Measurements from ENCODE around the gene CCDC85B. TPM values are rescaled to one million over a fixed set of nuclear protein-coding genes. Genes with fewer than 3 reads are reported as not detected.

The CCDC85B gene
- total and polyA plus RNA-seq, 2 of the 13 experiments (the other 11 are each of a cell fraction or from before 2014, with no cell fraction given) = 8.2 to 19.5 TPM

DNA sequence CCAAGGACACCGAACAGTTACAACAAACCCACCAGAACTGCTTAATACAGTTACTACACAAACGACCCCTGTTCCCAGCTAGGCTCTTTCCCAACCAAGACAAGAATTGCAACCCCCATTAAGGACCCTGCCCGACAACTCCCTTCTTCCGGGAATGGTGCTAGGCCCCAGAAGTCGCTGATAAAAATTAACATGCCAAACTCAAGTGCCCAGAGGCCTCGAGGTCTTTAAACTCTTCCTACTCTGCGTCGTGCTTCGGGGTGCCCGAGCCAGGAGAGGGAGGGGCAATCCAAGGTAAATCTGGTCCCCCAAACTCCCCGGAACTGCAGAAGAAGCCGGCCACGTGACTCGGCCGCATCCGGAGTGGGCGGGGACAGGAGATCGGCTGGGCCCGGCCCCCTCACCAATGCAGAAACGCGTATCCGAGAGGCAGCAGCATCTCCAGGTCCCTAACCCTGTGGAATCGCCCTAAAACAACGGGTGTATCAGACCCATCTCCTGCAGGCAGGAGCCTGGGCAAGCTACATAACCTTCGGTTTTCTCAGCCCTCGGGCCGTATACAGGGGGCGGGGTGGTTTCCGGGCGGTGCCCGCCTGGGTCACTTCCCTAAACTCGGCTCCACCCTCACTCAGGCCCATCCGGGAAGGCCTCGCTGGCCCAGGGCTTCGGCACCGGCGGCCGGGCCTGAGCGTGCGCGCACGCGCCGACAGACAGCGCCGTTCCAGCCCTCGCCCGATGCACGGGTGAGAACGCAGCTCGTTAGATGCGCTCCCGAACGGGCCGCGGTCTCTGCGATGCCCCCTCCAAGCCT is 33.6 kb upstream of the CCDC85B start (continued):
- 0 out of 2 replicates have a peak, but pooled peaks have one; percentile 7 for TF ChIP-seq FOXK1 (CRISPR knock-in tag; IDR thresholded peaks at IDR 0.05; ENCODE audit: borderline replicate concordance, low read depth)
- no peak for TF ChIP-seq NFAT5 (CRISPR knock-in tag; IDR thresholded peaks at IDR 0.05)
- no peak for TF ChIP-seq NFYB (CRISPR knock-in tag; IDR thresholded peaks at IDR 0.05)
- TF ChIP-seq ZNF615 (CRISPR knock-in tag; IDR thresholded peaks at IDR 0.05; ENCODE audit: borderline replicate concordance) = no peak
- no peak for TF ChIP-seq RFXANK (CRISPR knock-in tag; IDR thresholded peaks at IDR 0.05)
- TF ChIP-seq ZNF83 (CRISPR knock-in tag; IDR thresholded peaks at IDR 0.05; ENCODE audit: borderline replicate concordance) = no peak
- peak; percentile 55 for TF ChIP-seq ZNF407 (CRISPR knock-in tag; IDR thresholded peaks at IDR 0.05; ENCODE audit: not compliant biosample characterization)
- no peak for TF ChIP-seq ISX (CRISPR knock-in tag; conservative IDR thresholded peaks at IDR 0.05)
- 0 out of 2 replicates have a peak, but pooled peaks have one; percentile 27 for TF ChIP-seq ZNF230 (CRISPR knock-in tag; IDR thresholded peaks at IDR 0.05)
- TF ChIP-seq ARNT2 (CRISPR knock-in tag; IDR thresholded peaks at IDR 0.05; ENCODE audit: low read depth) = no peak
- peak; percentile 70; the same call in 1 of the 2 replicates for TF ChIP-seq NRL (CRISPR knock-in tag; IDR thresholded peaks at IDR 0.05; ENCODE audit: borderline replicate concordance)
- 0 out of 2 replicates have a peak, but pooled peaks have one; percentile 23 for TF ChIP-seq HOMEZ (CRISPR knock-in tag; IDR thresholded peaks at IDR 0.05; ENCODE audit: low read depth)
- TF ChIP-seq BRCA1 (CRISPR knock-in tag; IDR thresholded peaks at IDR 0.05) = peak; percentile 25; the same call in 1 of the 2 replicates

Measured in HepG2 (cell line).